Adrenal gland (tissue), 5 donors: ENCODE results near the gene PLA2G2E.

Experiments
- POLR2A ChIP-seq, 2 donors: fragments of 450-650 bp; IDR thresholded peaks; one replicate each; pipeline ENCODE4 v1.6.1; 2017; ENCODE audit warnings: antibody characterized with exemption in 2 of 2, mild to moderate bottlenecking in 2 of 2, moderate library complexity in 1 of 2
- TF ChIP-seq, protein P1 (sequence below), 6 experiments: fragments of 450-650 bp in 4 of 6; fragments of 200-600 bp in 2 of 6; sonication (generic) in 1 of 6; IDR thresholded peaks; 1 replicate in 5 of 6; 2 replicates in 1 of 6; pipeline versions ENCODE4 v1.5.1 to v1.8.0; 2016 to 2021; ENCODE audit warnings: antibody characterized with exemption in 6 of 6, mild to moderate bottlenecking in 2 of 6, moderate library complexity in 1 of 6
- donor health status: DM: no; HTN: no; CAD: no.

DNA sequence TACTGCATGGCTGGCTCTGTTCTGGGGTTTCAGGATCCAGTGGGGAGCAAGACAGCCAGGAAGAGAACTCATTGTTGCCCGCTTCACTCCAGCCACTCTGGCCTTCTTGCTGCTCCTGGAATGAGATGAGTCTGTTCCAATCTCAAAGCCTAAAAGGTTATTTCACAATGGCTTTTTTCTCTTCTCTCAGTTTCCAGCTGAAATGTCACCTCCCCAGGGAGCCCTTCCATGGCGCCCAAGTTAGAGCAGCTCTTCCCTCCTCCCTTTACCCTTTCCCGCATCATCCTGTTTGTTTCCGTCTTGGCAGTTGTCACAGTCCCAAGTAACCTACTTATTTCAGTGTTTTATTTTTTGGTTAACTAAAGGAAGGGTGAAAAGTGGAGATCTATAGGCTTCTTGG lies 40.2 kb upstream of the PLA2G2E start:
- TF ChIP-seq, protein P1, sequence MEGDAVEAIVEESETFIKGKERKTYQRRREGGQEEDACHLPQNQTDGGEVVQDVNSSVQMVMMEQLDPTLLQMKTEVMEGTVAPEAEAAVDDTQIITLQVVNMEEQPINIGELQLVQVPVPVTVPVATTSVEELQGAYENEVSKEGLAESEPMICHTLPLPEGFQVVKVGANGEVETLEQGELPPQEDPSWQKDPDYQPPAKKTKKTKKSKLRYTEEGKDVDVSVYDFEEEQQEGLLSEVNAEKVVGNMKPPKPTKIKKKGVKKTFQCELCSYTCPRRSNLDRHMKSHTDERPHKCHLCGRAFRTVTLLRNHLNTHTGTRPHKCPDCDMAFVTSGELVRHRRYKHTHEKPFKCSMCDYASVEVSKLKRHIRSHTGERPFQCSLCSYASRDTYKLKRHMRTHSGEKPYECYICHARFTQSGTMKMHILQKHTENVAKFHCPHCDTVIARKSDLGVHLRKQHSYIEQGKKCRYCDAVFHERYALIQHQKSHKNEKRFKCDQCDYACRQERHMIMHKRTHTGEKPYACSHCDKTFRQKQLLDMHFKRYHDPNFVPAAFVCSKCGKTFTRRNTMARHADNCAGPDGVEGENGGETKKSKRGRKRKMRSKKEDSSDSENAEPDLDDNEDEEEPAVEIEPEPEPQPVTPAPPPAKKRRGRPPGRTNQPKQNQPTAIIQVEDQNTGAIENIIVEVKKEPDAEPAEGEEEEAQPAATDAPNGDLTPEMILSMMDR (IDR thresholded peaks at IDR 0.05): no peak
- TF ChIP-seq POLR2A (IDR thresholded peaks at IDR 0.05): no peak
